ENCODE measurements around the gene WFDC6. TPM values are rescaled to one million over a fixed set of nuclear protein-coding genes. Genes with fewer than 3 reads are reported as not detected.

The WFDC6 gene
- polyA plus RNA-seq, 1 donor from 2014 or later: not detected

DNA sequence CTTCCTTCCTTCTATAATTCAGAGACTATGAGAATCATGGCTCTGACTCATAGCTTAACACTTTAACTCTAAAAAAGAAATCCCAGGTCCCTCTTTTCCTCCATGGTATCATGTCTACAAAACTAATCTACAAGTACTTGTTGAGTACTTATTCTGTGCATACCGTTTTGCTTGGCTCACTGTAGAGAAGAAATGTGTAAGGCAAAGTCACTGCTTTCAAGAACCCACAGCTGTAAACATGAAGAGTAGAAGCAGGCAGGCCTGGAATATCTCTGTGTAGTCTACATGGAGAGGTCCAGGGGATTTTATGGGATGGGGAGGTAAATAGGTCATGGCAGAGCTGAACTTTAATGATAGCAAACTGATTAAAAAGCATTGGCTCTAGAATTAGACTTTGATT is 37.7 kb downstream of the WFDC6 start:
- H3K79me2 ChIP-seq (replicated peaks; ENCODE audit: insufficient read depth, low read length): no peaks in the 10 kb centered on the region
- no peak overlapping the region for H3K4me3 ChIP-seq (ENCODE audit: low read length)
- TF ChIP-seq, protein P1, sequence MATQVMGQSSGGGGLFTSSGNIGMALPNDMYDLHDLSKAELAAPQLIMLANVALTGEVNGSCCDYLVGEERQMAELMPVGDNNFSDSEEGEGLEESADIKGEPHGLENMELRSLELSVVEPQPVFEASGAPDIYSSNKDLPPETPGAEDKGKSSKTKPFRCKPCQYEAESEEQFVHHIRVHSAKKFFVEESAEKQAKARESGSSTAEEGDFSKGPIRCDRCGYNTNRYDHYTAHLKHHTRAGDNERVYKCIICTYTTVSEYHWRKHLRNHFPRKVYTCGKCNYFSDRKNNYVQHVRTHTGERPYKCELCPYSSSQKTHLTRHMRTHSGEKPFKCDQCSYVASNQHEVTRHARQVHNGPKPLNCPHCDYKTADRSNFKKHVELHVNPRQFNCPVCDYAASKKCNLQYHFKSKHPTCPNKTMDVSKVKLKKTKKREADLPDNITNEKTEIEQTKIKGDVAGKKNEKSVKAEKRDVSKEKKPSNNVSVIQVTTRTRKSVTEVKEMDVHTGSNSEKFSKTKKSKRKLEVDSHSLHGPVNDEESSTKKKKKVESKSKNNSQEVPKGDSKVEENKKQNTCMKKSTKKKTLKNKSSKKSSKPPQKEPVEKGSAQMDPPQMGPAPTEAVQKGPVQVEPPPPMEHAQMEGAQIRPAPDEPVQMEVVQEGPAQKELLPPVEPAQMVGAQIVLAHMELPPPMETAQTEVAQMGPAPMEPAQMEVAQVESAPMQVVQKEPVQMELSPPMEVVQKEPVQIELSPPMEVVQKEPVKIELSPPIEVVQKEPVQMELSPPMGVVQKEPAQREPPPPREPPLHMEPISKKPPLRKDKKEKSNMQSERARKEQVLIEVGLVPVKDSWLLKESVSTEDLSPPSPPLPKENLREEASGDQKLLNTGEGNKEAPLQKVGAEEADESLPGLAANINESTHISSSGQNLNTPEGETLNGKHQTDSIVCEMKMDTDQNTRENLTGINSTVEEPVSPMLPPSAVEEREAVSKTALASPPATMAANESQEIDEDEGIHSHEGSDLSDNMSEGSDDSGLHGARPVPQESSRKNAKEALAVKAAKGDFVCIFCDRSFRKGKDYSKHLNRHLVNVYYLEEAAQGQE (IDR thresholded peaks at IDR 0.05; ENCODE audit: borderline replicate concordance): no peak
- TF ChIP-seq SMC3 (conservative IDR thresholded peaks at IDR 0.05; ENCODE audit: poor library complexity): no peak
- TF ChIP-seq POLR2AphosphoS5 (IDR thresholded peaks at IDR 0.05): no peak
- no peak for TF ChIP-seq TAF1 (IDR thresholded peaks at IDR 0.05; ENCODE audit: low read depth)
- TF ChIP-seq RAD21 (conservative IDR thresholded peaks at IDR 0.05): no peak
- no peak for TF ChIP-seq EP300 (conservative IDR thresholded peaks at IDR 0.05; ENCODE audit: poor library complexity, severe bottlenecking)
- no peak for TF ChIP-seq MXI1 (conservative IDR thresholded peaks at IDR 0.05; ENCODE audit: poor library complexity, severe bottlenecking)
- TF ChIP-seq, protein P2, sequence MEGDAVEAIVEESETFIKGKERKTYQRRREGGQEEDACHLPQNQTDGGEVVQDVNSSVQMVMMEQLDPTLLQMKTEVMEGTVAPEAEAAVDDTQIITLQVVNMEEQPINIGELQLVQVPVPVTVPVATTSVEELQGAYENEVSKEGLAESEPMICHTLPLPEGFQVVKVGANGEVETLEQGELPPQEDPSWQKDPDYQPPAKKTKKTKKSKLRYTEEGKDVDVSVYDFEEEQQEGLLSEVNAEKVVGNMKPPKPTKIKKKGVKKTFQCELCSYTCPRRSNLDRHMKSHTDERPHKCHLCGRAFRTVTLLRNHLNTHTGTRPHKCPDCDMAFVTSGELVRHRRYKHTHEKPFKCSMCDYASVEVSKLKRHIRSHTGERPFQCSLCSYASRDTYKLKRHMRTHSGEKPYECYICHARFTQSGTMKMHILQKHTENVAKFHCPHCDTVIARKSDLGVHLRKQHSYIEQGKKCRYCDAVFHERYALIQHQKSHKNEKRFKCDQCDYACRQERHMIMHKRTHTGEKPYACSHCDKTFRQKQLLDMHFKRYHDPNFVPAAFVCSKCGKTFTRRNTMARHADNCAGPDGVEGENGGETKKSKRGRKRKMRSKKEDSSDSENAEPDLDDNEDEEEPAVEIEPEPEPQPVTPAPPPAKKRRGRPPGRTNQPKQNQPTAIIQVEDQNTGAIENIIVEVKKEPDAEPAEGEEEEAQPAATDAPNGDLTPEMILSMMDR (IDR thresholded peaks at IDR 0.05; ENCODE audit: poor library complexity, severe bottlenecking): no peak
- no peak for TF ChIP-seq EZH2 (IDR thresholded peaks at IDR 0.05; ENCODE audit: borderline replicate concordance, insufficient read depth, low read length, poor library complexity, severe bottlenecking)
- H3K36me3 ChIP-seq (ENCODE audit: insufficient read depth, low read length): no peaks in the 10 kb centered on the region
- no peak overlapping the region for H3K27ac ChIP-seq (ENCODE audit: low read length)
- no peak overlapping the region for H2AFZ ChIP-seq (ENCODE audit: low read depth, low read length)
- H3K9me3 ChIP-seq (ENCODE audit: low read length): no peaks in the 10 kb centered on the region
- H3F3A ChIP-seq (ENCODE audit: insufficient read depth, low read length, poor library complexity, severe bottlenecking): no peaks in the 10 kb centered on the region
- H4K20me1 ChIP-seq (ENCODE audit: insufficient read depth): no peaks in the 10 kb centered on the region
- no peaks in the 10 kb centered on the region for H3K27me3 ChIP-seq (ENCODE audit: insufficient read depth, low read depth, low read length)
- H3K4me2 ChIP-seq (ENCODE audit: low read length): no peak overlapping the region
- no peak overlapping the region for H3K9ac ChIP-seq (ENCODE audit: low read length)
- no peaks in the 10 kb centered on the region for H3K9me2 ChIP-seq (ENCODE audit: insufficient read depth, low read length)

DNA sequence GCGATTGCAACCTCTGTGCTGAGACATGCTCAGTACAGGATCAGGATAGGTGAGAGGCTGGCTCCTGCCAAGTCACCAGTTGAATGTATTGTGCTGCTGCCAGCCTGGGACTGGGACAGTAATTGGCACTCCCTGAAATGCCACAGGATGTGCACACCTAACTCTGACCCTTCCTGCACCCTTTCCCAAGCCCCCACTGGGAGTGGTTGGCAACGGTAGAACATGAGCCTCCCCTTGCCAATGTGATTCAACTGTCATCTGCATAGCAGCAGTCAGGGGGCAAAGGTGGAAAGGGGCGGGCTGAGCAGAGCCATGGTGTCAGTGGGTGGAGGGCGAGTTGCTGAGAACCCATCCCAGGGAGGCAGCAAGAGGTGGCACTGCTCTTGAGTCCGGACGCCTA is 39.3 kb downstream of the WFDC6 start:
- H2AFZ ChIP-seq (ENCODE audit: low read depth, low read length): no peak overlapping the region

DNA sequence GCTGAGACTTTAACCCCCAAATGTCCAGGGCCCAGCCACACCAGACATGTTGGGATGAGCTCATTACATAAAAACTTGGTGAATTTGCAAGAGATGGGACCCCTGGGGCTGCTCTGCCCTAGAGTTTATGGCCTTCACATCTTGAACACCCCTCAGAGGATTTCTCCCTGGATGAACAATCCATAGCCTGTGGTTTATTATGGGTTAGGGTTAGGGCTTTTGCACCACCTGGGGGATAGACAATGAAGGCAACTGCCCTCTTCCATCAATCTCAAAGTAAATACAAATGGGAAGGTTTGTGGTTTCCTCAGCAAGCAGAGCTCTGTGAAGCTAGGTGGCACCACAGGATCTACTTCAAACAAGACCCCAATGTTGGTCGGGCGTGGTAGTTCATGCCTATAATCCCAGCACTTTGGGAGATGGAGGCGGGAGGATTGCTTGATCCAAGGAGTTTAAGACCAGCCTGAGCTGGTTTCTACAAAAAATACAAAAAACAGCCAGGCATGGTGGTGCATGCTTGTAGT is 41.2 kb downstream of the WFDC6 start:
- Histone ChIP-seq H3K9ac (ENCODE audit: low read length) (no peak overlapping the region), H3K9me3 (ENCODE audit: low read length) (no peaks in the 10 kb centered on the region)
- TF ChIP-seq RAD21 (conservative IDR thresholded peaks at IDR 0.05) (no peak), TAF1 (IDR thresholded peaks at IDR 0.05; ENCODE audit: low read depth) (no peak), MXI1 (conservative IDR thresholded peaks at IDR 0.05; ENCODE audit: poor library complexity, severe bottlenecking) (no peak), EZH2 (IDR thresholded peaks at IDR 0.05; ENCODE audit: borderline replicate concordance, insufficient read depth, low read length, poor library complexity, severe bottlenecking) (no peak), EP300 (conservative IDR thresholded peaks at IDR 0.05; ENCODE audit: poor library complexity, severe bottlenecking) (no peak), SMC3 (conservative IDR thresholded peaks at IDR 0.05; ENCODE audit: poor library complexity) (no peak), POLR2AphosphoS5 (IDR thresholded peaks at IDR 0.05) (no peak)
- TF ChIP-seq, protein P2 (IDR thresholded peaks at IDR 0.05; ENCODE audit: poor library complexity, severe bottlenecking): no peak
- TF ChIP-seq, protein P1 (IDR thresholded peaks at IDR 0.05; ENCODE audit: borderline replicate concordance): no peak

More for the DNA sequence above, 39.3 kb downstream of the WFDC6 start:
- TF ChIP-seq RAD21 (conservative IDR thresholded peaks at IDR 0.05): no peak
- Histone ChIP-seq H3K4me2 (ENCODE audit: low read length) (no peak overlapping the region), H3K4me3 (ENCODE audit: low read length) (no peak overlapping the region), H3K9me3 (ENCODE audit: low read length) (no peaks in the 10 kb centered on the region), H3K27me3 (ENCODE audit: insufficient read depth, low read depth, low read length) (no peaks in the 10 kb centered on the region), H4K20me1 (ENCODE audit: insufficient read depth) (no peaks in the 10 kb centered on the region), H3F3A (ENCODE audit: insufficient read depth, low read length, poor library complexity, severe bottlenecking) (no peaks in the 10 kb centered on the region), H3K79me2 (replicated peaks; ENCODE audit: insufficient read depth, low read length) (no peaks in the 10 kb centered on the region), H3K36me3 (ENCODE audit: insufficient read depth, low read length) (no peaks in the 10 kb centered on the region), H3K27ac (ENCODE audit: low read length) (no peak overlapping the region), H3K9me2 (ENCODE audit: insufficient read depth, low read length) (no peaks in the 10 kb centered on the region), H3K9ac (ENCODE audit: low read length) (no peak overlapping the region)

More for the DNA sequence above, 41.2 kb downstream of the WFDC6 start:
- no peaks in the 10 kb centered on the region for H4K20me1 ChIP-seq (ENCODE audit: insufficient read depth)
- H3K9me2 ChIP-seq (ENCODE audit: insufficient read depth, low read length): no peaks in the 10 kb centered on the region
- H3K36me3 ChIP-seq (ENCODE audit: insufficient read depth, low read length): no peaks in the 10 kb centered on the region
- H3K27me3 ChIP-seq (ENCODE audit: insufficient read depth, low read depth, low read length): no peaks in the 10 kb centered on the region
- no peak overlapping the region for H3K4me3 ChIP-seq (ENCODE audit: low read length)
- no peaks in the 10 kb centered on the region for H3F3A ChIP-seq (ENCODE audit: insufficient read depth, low read length, poor library complexity, severe bottlenecking)
- H3K4me2 ChIP-seq (ENCODE audit: low read length): no peak overlapping the region
- H3K79me2 ChIP-seq (replicated peaks; ENCODE audit: insufficient read depth, low read length): no peaks in the 10 kb centered on the region
- no peak overlapping the region for H3K27ac ChIP-seq (ENCODE audit: low read length)
- H2AFZ ChIP-seq (ENCODE audit: low read depth, low read length): no peak overlapping the region
